HG03196 (cell line): ENCODE measurements around the gene DVL2.
"Not testable (repeated sequence)": the region's sequence is repeated elsewhere in the genome, so short reads cannot be mapped to it uniquely, and the experiment has no call there.

Experiments used
- ATAC-seq: cut with Tn5 transposase; IDR thresholded peaks from one replicate; pipeline ENCODE4 v1.9.1; 2021; ENCODE audit not compliant: unreplicated experiment

DVL2 gene

GRCh38 chr17:7256766-7257456 is 22.6 kb upstream of the DVL2 start:
- ATAC-seq, result no peak

- ATAC-seq, result no peak
These were observed 20.2 kb upstream of the DVL2 start for GRCh38 chr17:7254511-7254910.

DNA sequence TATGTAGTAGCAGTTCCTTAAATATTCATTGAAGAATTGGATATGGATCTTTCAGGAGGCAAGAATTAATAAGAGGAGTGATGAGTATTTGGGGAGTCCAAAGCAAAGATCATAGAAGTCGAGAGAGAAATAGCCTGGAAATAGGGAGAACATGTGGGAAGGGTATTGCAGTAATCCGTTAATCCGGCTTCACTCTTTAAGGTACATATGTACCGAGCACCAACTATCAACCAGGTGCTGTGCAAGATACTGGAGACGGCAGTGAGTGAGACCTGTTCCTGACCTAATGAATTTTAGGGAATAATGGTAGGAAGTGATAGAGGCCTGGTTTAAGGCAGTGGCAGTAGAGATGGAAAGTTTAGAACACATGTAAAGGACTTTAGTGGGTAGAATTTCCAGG is 18.8 kb upstream of the DVL2 start:
- no peak for ATAC-seq

DNA sequence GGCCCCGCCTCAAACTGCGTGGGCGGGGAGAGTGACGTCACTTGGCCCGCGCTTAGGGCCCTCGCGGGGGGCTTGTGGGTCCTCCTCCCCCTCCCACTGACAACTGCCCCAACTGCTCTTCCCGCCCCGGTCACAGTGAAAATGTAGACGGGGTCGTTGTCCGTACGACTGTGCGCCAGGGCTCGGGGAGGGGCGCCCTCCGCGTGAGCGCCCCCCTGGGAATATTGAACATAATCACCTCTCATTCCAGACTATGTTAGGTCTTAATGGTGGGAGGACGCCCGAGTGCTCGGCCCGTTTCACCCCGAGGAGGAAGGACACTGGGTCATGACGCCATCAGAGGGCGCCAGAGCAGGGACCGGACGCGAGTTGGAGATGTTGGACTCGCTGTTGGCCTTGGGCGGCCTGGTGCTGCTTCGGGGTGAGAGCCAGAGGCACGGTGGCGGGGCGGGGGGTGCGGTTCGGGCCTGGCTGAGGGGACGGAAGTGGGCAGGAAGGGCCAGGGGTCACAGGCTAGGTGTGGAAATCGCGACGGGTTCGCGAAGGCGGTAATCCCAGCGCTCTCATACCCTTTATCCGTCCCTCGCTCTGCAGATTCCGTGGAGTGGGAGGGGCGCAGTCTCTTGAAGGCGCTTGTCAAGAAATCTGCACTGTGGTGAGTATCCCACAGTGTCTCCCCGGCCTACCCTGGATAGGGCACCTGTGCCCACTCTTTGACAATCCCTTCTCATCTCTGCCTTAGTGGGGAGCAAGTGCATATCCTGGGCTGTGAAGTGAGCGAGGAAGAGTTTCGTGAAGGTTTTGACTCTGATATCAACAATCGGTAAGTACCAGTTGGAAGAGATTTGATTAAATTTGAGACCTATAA is 18.1 kb upstream of the DVL2 start, which contains the start of gene ELP5:
Gene ELP5, plus strand, starts transcription at position 40 of the 868 bp plus-strand sequence. Its CDS starts 336 bp downstream, at position 376.
- ATAC-seq, result peak; percentile 54

DNA sequence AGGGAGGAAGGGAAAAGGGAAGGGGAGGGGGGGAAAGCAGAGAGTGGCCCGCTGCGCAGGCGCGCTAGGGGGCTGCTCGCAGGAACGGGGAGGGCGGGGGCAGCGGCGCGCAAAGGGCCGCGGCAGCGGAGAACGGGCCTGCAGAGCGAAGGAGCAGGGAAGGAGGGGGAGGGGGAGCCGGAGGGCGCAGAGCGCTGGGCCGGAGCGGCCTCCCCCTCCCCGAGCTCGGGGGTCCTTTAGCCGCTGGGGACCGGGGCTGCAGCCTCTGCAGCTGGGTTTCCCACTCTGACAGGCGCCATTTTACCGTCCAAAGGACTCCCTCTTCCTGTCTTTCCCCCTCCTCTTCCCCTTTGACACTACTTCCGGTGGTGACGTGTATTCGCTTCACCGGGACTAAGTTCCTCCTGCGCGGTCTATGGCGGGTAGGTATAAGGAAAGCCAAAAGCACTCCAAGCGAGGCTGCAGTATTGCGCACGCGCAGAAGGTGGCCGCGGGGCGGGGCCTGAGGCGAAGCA is 17.4 kb upstream of the DVL2 start, which contains the start of gene CTDNEP1:
Gene CTDNEP1, minus strand, starts transcription at position 74 of the 515 bp plus-strand sequence. CDS start 438 bp downstream, outside the sequence.
- ATAC-seq, result peak; percentile 85

DNA sequence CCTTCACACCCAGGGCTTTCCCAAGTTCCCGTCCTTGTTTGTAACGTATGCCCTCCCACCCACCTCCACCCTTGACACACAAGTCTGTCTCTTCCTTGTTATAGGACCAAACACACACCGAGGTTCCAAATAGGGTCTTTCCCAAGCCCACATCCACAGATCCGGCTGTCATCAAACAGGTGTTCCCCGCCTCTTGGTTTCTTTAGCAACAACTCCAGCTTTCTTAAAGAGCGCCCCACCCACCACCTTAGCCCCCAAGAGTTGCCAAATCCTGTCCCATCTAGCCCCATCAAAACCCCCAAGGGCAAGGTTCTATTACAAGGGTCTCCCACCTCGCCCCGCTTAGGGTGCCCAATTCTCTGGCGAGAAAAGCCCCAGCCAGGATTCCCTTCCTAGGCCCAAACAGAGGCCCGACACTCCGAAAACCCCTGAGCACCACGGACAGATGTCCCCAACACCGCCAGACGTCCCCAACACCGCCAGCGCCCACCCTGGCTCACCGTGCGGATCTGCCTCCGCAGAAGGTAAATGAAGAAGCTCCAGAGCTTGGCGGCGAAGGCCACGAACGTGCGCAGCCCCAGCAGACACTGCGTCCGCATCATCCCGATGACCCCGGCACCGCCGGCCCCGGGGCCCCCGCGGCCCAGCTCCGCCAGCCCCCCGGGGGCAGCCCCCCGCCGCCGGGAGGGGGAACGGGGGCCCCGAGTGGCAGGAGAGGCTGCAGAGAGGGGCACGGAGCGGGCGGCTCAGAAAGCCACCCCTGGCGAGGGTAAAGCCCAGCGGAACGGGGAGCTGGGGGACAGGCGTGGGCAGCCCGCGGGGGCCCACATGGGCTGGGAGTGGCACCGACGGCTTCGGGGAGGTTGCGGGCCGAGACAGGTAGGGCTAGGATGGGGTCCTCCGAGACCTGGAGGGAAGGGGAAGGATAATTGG is 16.6 kb upstream of the DVL2 start:
- no peak for ATAC-seq

DNA sequence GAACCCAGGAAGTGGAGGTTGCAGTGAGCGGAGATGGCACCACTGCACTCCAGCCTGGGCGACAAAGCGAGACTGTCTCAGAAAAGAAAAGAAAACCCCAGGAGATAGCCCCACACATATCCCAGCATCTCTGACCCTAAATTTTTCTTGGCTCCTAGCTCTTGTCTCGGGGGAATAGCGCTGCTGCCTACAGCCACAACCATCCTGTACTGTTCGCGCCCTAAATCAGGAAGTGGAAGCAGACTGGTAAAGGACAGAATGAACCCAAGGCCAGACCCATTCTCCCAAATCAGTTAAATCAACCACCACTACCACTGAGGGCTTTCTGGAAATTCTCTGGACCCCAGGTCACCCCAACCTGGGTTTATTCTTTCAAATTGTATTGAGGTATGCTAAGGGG is 15.5 kb upstream of the DVL2 start:
- ATAC-seq, result no peak

DNA sequence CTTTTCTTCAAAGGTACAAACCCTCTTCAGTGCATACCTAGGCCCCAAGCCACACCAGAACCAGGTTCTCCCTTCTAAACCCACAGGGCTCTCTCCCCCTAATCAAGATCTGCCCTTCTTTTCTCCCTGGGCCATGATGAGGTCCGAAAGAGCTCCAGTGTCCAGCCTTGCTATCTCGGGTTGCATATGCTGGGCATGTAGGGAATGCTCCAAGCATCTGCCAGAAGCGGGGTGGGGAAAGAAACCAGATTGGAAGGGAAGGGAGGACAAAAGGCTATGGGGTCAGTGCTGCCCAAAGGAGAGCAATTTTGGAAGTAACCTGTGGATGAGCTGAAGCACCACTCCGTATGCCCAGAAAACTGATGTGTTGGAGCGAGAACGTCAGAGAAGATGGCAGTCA is 14.9 kb upstream of the DVL2 start:
- no peak for ATAC-seq

DNA sequence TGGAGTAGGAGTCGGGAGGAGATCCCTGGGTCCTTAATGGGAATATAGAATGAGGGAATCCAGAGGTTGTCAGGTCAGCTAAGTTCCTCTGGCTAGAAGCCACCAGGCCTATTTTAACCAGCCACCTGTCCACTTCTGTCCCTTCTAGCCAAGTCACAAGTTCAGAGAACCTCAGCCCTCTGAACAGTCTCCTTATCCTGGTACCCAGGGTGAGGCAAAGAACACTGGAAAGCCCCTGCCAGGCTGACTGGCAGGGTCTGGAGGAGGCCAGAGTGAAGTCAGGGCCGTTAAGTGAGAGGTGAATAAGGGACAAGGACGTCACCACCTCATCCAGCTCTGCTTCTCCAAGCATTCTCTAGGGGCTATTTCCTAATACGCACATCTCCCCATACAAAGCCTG is 14.5 kb upstream of the DVL2 start:
- ATAC-seq, result no peak

DNA sequence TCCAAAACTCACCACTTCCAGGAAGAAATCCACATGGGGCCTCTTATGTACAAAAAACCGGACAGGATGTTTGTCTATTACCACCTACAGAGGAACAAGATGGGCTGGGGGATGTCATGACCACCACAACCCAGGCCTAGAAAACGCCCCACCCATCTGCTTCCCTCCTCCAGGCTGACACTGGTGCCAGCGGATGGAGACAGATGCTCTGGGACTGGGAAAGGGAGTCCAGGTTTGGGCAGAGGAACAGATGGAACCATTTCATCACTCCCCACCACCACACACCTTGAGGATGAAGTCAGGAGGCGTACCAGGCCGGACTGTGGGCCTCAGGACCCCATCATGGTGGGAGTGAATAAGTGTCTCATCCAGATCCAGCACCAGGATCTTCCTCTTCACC is 12.5 kb upstream of the DVL2 start:
- no peak for ATAC-seq

DNA sequence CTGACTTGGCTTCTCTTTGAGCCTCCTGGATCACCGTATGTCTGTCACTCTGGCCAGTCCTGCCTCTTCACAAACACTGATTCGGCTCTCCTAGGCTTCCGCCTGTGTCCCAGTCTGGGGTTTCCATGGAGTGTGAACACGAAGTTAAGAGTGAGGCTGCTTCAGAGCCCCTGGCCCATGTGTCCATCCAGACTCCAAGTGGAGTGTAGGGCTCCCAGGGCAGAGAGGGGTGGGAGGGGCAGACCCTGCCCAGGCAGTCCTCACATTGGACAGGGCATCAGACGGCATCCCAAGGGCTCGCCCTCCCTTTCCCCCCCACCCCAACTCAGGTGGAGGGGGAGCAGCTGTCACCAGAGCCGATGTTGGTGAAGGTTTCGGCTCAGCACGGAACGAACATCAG is 9.5 kb upstream of the DVL2 start:
- ATAC-seq, result not testable (repeated sequence)

- ATAC-seq, result no peak
These were observed 9.1 kb upstream of the DVL2 start for GRCh38 chr17:7243453-7243729.

DNA sequence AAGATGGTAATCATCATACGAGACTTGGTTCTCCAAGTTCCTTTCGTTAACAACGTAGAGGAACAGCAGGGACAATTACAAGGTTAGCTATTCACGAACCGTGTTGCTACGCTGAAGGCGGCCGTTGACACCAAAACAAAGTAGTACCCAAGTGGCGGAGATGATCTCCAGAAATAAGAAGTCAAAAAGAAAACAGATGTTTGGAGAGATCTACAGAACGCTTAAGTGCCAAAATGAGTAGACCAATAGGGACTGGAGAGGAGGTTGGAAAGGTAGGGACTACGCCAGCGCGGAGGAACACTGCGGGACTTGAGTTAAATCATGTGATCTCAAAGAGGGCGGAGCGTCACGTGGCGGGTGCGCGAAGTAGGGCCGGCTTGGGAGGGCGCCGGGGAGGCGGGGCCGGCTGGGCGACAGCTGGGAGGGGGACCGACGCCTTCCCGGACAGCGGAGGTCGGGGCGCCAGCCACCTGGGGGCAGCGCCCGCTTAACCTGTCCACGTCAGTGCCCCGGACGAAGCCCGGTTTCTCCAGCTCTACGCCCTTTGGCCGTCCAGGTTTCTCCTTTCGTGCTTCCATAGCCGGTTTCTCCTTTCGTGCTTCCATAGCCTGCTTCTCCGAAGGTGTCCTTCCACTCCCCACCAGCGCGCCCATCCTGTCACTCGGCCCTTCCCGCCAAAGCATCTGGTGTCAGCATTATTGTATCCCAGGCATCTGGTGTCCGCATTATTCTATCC is 8.6 kb upstream of the DVL2 start:
- peak; percentile 40 for ATAC-seq

GRCh38 chr17:7241783-7242716 is 7.7 kb upstream of the DVL2 start, which contains the start of gene GABARAP:
GABARAP (minus strand) TSS chr17:7242449; CDS start chr17:7242330, 119 bp downstream.
- ATAC-seq, result peak; percentile 37

DNA sequence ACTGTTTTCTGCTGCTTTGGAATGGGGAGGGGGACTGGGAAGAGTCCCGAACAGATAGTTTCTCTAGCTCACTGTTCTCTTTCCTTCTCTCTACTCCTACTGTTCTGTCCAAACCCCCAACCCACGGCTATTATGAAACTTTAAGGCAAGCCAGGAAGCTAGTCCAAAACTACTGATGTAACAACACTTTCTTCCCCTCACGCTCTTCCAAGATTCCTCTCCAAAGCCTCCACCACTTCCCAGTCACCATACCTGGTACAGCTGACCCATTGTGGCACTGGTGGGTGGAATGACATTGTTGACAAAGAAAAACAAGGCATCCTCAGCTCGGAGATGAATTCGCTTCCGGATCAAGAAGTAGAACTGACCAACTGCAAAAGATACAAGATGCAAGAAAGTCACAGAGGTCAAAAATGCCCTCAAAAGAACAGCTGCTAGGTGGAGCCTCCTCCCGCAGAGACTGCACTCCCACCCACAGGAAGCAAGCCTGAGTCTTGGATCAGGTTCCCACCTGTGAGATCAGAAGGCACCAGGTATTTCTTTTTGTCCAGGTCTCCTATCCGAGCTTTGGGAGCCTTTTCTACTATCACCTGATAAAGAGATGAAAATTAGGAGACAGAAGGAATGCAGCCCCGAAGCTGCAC is 6.9 kb upstream of the DVL2 start:
- ATAC-seq, result no peak

- ATAC-seq, result no peak
These were observed 6.1 kb upstream of the DVL2 start for GRCh38 chr17:7240375-7240774.

GRCh38 chr17:7239091-7240027 is 5.0 kb upstream of the DVL2 start, which contains the start of gene PHF23:
PHF23 (minus strand) TSS chr17:7239457; CDS start chr17:7239279, 178 bp downstream.
- ATAC-seq, result peak; percentile 51
